HepG2 (cell line): ENCODE results near the gene KCNAB2. TPM values are rescaled to one million over a fixed set of nuclear protein-coding genes. Genes with fewer than 3 reads are reported as not detected.

ENCODE experiments used
- ATAC-seq: fragments of 200-7000 bp; cut with Tn5 transposase; 3 replicates; pipeline ENCODE4 v1.9.1; 2020; ENCODE audit warnings: mild to moderate bottlenecking, moderate library complexity
- BruUV-seq: library from RNA; stranded (reverse); fragments of 400-500 nt; replicated peaks from 2 replicates; lab custom pipeline; 2021; lab: Mats Ljungman, UMichigan
- CTCF ChIA-PET: fragments of 300-600 bp; formaldehyde crosslinking; extraction: SDS; loops from one replicate; lab custom pipeline; 2021; ENCODE audit warnings: low total read pairs, inconsistent platforms, low intra/inter-chr PET ratio; lab: Yijun Ruan, JAX
- POLR2A ChIA-PET: fragments of 350-600 bp; sonication (Branson Sonifier 250); formaldehyde crosslinking; loops from one replicate; lab custom pipeline; 2020; ENCODE audit warnings: antibody characterized with exemption, inconsistent platforms; lab: Yijun Ruan, JAX
- DNase-seq: peaks from one replicate; pipeline ENCODE4 v3.0.0-alpha.2; 2015; ENCODE audit warnings: low spot score
- FAIRE-seq: peaks from 3 replicates; lab custom pipeline; 2011; peaks lifted over from hg19 to GRCh38; lab: Jason Lieb, UNC
- H2AFZ ChIP-seq: one replicate; pipeline ENCODE4 v1.6.1; 2011; ENCODE audit warnings: low read length, inconsistent platforms
- H3K27ac ChIP-seq: fragments of 300-600 bp; 3 replicates; pipeline ENCODE4 v1.8.0; 2011; ENCODE audit warnings: mixed run types, mild to moderate bottlenecking, mixed read lengths, low read length, inconsistent platforms; ENCODE audit not compliant: insufficient read depth; ENCODE audit errors: extremely low read length
- H3K27me3 ChIP-seq, 2 experiments: fragments of 200-600 bp in 1 of 2; 2 replicates in 1 of 2; 3 replicates in 1 of 2; pipeline versions ENCODE4 v1.6.0 to v1.8.0; 2011; ENCODE audit warnings: low read length in 2 of 2, mild to moderate bottlenecking in 2 of 2, moderate library complexity in 2 of 2, inconsistent platforms in 1 of 2; ENCODE audit not compliant: insufficient read depth in 2 of 2, control insufficient read depth in 1 of 2
- H3K36me3 ChIP-seq, 2 experiments: fragments of 200-600 bp in 1 of 2; replicated peaks in 1 of 2; 2 replicates in 1 of 2; 3 replicates in 1 of 2; pipeline versions ENCODE4 v1.5.1 to v1.8.0; 2011; ENCODE audit warnings: low read length in 2 of 2, inconsistent platforms in 1 of 2; ENCODE audit not compliant: insufficient read depth in 2 of 2, control insufficient read depth in 1 of 2
- H3K4me1 ChIP-seq: 2 replicates; pipeline ENCODE4 v1.5.1; 2012; ENCODE audit warnings: low read length, inconsistent platforms; ENCODE audit not compliant: insufficient read depth
- H3K4me2 ChIP-seq: 2 replicates; pipeline ENCODE4 v1.6.0; 2011; ENCODE audit warnings: low read depth, low read length, inconsistent platforms
- H3K4me3 ChIP-seq, 3 experiments: fragments of 200-600 bp in 1 of 3; sonication (generic), shearing (Covaris generic) in 1 of 3; replicated peaks in 1 of 3; 2 replicates each; pipeline ENCODE4 v1.5.1; 2011 to 2016; ENCODE audit warnings: low read length in 3 of 3, inconsistent platforms in 2 of 3, low read depth in 2 of 3, mild to moderate bottlenecking in 2 of 3, control low read depth in 1 of 3, mixed read lengths in 1 of 3; ENCODE audit not compliant: insufficient read depth in 1 of 3
- H3K79me2 ChIP-seq: one replicate; pipeline ENCODE4 v1.6.1; 2011; ENCODE audit warnings: low read length, inconsistent platforms; ENCODE audit not compliant: insufficient read depth
- H3K9ac ChIP-seq: 2 replicates; pipeline ENCODE4 v1.6.0; 2011; ENCODE audit warnings: mild to moderate bottlenecking, low read depth, low read length, inconsistent platforms; ENCODE audit not compliant: insufficient read depth
- H3K9me3 ChIP-seq: 2 replicates; pipeline ENCODE4 v1.5.1; 2012; ENCODE audit warnings: mild to moderate bottlenecking, low read length
- H4K20me1 ChIP-seq: 2 replicates; pipeline ENCODE4 v1.6.0; 2011; ENCODE audit warnings: inconsistent platforms, mild to moderate bottlenecking, low read length, moderate library complexity; ENCODE audit not compliant: insufficient read depth
- MXD3 ChIP-seq: IDR thresholded peaks from 2 replicates; pipeline ENCODE4 v1.6.1; 2016; ENCODE audit warnings: mild to moderate bottlenecking, missing biosample characterization, missing genetic modification reagents
- NFE2L1 ChIP-seq: sonication (generic); formaldehyde crosslinking; IDR thresholded peaks from 2 replicates; pipeline ENCODE4 v1.4.0; 2020; ENCODE audit warnings: missing genetic modification reagents, mild to moderate bottlenecking, borderline replicate concordance
- POLR2A ChIP-seq, 2 experiments: IDR thresholded peaks; 2 replicates each; pipeline ENCODE4 v1.6.1; 2011; ENCODE audit warnings: low read depth in 2 of 2, low read length in 2 of 2, mild to moderate bottlenecking in 1 of 2, moderate library complexity in 1 of 2; ENCODE audit not compliant: insufficient read depth in 1 of 2
- SRSF1 ChIP-seq: fragments of 200-400 bp; formaldehyde crosslinking; optimal IDR thresholded peaks from 2 replicates; pipeline ENCODE3; 2017; ENCODE audit warnings: mild to moderate bottlenecking, low read depth, low read length, moderate library complexity
- TEAD3 ChIP-seq: optimal IDR thresholded peaks from 2 replicates; pipeline ENCODE3; 2016; ENCODE audit warnings: borderline replicate concordance
- U2AF1 ChIP-seq: fragments of 200-400 bp; formaldehyde crosslinking; optimal IDR thresholded peaks from 2 replicates; pipeline ENCODE3; 2017; ENCODE audit warnings: mild to moderate bottlenecking, low read depth, low read length
- ZNF33B ChIP-seq: sonication (generic); formaldehyde crosslinking; IDR thresholded peaks from 2 replicates; pipeline ENCODE4 v1.5.1; 2020; ENCODE audit warnings: mild to moderate bottlenecking, missing genetic modification reagents
- ZSCAN25 ChIP-seq: sonication (generic); formaldehyde crosslinking; IDR thresholded peaks from 2 replicates; pipeline ENCODE4 v1.8.0; 2022; ENCODE audit warnings: mild to moderate bottlenecking, missing genetic modification reagents
- WGBS: methylation state at CpG from one replicate; pipeline ENCODE4 v1.1.6; 2017; ENCODE audit warnings: low lambda C conversion rate; 5-methylcytosine and 5-hydroxymethylcytosine counted together
- in situ Hi-C: cut with HindIII; loops from 2 replicates; pipeline ENCODE4 v1.10.0; 2017; ENCODE audit warnings: low pct_unique_long_range_greater_than_20kb; ENCODE audit not compliant: extremely low pct_ligation_motif_present
- intact Hi-C: fragments of 100-400 bp; cut with micrococcal nuclease; formaldehyde crosslinking; loops from one replicate; pipeline ENCODE4 v1.10.0; 2022; ENCODE audit not compliant: unreplicated experiment
- polyA plus RNA-seq, 8 experiments: library from polyadenylated mRNA; depleted of rRNA in 3 of 8; stranded (reverse) in 7 of 8; unstranded in 1 of 8; fragments of >200 nt; fragmentation: Illumina TruSeq in 4 of 8; extraction: Trizol in 4 of 8; gene quantifications; 2 replicates each; pipeline versions ENCODE4 v1.2.1 to v1.2.3, GENCODE V29; 2011 to 2016; ENCODE audit warnings: low read depth in 4 of 8, missing spikeins in 1 of 8, mixed read lengths in 1 of 8; ENCODE audit not compliant: insufficient read depth in 1 of 8
- total RNA-seq, 5 experiments: library from RNA; depleted of rRNA; stranded (reverse); fragments of >200 nt; fragmentation: Illumina TruSeq; extraction: Trizol; gene quantifications; 2 replicates each; pipeline ENCODE4 v1.2.3, GENCODE V29; 2016; ENCODE audit warnings: low read depth in 1 of 5
- TF ChIP-seq, protein P1 (sequence below): IDR thresholded peaks from 2 replicates; pipeline ENCODE4 v1.6.1; 2016
- TF ChIP-seq, protein P2 (sequence below): IDR thresholded peaks from 2 replicates; pipeline ENCODE4 v1.6.1; 2016; ENCODE audit warnings: low read depth, missing genetic modification reagents, missing compliant biosample characterization

The KCNAB2 gene
- total and polyA plus RNA-seq, 2 of the 13 experiments (the other 11 are each of a cell fraction or from before 2014, with no cell fraction given) = 6.2 to 8.8 TPM

DNA sequence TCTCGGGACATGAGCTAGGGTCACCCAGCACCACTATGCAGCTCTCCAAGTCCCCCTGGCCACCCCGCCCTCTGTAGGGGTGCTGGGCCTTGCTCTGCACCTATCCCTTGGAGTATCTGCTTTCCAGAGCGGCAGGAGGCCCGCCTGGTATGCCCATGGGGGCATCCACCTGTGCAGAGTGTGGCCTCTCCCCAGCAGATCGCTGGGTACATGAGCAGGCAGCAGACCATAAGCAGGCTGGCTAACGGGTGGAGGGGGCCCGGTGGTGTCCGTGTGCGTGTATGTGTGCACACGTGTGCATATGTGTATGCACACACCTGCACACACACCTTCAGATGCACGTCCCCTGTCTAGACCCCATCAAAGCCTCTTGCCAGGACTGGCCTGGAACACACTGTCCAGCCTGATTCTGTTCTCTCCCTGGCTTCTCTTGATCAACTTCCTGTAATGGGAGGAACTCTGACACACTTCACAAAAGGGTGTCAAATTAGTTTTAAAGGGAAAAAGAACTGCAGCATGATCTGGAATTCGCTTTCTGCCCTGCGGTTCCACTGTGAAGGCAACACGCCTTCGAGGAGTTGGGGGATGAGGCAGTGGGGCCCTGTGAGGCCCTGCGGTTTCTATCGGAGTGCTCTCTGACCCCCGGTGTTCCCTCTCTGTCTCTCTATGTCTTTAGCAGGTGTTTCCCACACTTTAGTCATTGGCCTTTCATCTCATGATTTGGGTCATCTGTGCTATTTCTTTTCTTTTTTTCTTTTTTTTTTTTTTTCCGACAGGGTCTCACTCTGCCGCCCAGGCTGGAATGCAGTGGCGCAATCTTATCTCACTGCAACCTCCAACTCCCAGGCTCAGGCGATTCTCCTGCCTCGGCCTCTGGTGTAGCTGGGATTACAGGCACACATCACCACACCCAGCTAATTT, 36.3 kb upstream of the KCNAB2 start:
- DNase-seq = peak; percentile 48
- FAIRE-seq = peak; percentile 26
- no peaks in the 10 kb centered on the region for H3K79me2 ChIP-seq
- ChIA-PET CTCF (no interaction called here), POLR2A (interaction anchor here (1.0 kb wide), 1 partner anchor 16 kb away, joined by 4 read pairs; no protein-coding TSS in a partner anchor)
- WGBS = 11% methylated on average over 14 of the region's 23 CpGs
- no TSS peak for BruUV-seq
- peaks cover 24% of the 10 kb centered on the region for H3K4me1 ChIP-seq
- intact Hi-C loops (no loop called here), in situ Hi-C loops (no loop called here)
- H4K20me1 ChIP-seq = no peaks in the 10 kb centered on the region
- H3K4me3 ChIP-seq = no peak overlapping the region; a peak in 1 of 6 replicates
- H3K36me3 ChIP-seq = no peaks in the 10 kb centered on the region
- H3K4me2 ChIP-seq = peak overlapping the region; percentile 44
- H3K9me3 ChIP-seq = no peaks in the 10 kb centered on the region
- H3K27ac ChIP-seq = no peak overlapping the region
- H3K9ac ChIP-seq = no peak overlapping the region
- H3K27me3 ChIP-seq = no peaks in the 10 kb centered on the region
- no peak overlapping the region for H2AFZ ChIP-seq
- ATAC-seq = peak; percentile 55
- TF ChIP-seq POLR2A (IDR thresholded peaks at IDR 0.05; ENCODE audit: insufficient read depth in 1 of 2, low read depth in 2 of 2, low read length in 2 of 2) (no peak), NFE2L1 (CRISPR knock-in tag) (no peak), ZSCAN25 (CRISPR knock-in tag) (no peak), TEAD3 (peak; percentile 87), SRSF1 (no peak), MXD3 (CRISPR knock-in tag) (no peak), U2AF1 (no peak), ZNF33B (no peak)
- TF ChIP-seq, protein P1, sequence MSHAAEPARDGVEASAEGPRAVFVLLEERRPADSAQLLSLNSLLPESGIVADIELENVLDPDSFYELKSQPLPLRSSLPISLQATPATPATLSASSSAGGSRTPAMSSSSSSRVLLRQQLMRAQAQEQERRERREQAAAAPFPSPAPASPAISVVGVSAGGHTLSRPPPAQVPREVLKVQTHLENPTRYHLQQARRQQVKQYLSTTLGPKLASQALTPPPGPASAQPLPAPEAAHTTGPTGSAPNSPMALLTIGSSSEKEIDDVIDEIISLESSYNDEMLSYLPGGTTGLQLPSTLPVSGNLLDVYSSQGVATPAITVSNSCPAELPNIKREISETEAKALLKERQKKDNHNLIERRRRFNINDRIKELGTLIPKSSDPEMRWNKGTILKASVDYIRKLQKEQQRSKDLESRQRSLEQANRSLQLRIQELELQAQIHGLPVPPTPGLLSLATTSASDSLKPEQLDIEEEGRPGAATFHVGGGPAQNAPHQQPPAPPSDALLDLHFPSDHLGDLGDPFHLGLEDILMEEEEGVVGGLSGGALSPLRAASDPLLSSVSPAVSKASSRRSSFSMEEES (CRISPR knock-in tag) = no peak
- TF ChIP-seq, protein P2, sequence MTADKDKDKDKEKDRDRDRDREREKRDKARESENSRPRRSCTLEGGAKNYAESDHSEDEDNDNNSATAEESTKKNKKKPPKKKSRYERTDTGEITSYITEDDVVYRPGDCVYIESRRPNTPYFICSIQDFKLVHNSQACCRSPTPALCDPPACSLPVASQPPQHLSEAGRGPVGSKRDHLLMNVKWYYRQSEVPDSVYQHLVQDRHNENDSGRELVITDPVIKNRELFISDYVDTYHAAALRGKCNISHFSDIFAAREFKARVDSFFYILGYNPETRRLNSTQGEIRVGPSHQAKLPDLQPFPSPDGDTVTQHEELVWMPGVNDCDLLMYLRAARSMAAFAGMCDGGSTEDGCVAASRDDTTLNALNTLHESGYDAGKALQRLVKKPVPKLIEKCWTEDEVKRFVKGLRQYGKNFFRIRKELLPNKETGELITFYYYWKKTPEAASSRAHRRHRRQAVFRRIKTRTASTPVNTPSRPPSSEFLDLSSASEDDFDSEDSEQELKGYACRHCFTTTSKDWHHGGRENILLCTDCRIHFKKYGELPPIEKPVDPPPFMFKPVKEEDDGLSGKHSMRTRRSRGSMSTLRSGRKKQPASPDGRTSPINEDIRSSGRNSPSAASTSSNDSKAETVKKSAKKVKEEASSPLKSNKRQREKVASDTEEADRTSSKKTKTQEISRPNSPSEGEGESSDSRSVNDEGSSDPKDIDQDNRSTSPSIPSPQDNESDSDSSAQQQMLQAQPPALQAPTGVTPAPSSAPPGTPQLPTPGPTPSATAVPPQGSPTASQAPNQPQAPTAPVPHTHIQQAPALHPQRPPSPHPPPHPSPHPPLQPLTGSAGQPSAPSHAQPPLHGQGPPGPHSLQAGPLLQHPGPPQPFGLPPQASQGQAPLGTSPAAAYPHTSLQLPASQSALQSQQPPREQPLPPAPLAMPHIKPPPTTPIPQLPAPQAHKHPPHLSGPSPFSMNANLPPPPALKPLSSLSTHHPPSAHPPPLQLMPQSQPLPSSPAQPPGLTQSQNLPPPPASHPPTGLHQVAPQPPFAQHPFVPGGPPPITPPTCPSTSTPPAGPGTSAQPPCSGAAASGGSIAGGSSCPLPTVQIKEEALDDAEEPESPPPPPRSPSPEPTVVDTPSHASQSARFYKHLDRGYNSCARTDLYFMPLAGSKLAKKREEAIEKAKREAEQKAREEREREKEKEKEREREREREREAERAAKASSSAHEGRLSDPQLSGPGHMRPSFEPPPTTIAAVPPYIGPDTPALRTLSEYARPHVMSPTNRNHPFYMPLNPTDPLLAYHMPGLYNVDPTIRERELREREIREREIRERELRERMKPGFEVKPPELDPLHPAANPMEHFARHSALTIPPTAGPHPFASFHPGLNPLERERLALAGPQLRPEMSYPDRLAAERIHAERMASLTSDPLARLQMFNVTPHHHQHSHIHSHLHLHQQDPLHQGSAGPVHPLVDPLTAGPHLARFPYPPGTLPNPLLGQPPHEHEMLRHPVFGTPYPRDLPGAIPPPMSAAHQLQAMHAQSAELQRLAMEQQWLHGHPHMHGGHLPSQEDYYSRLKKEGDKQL (CRISPR knock-in tag) = no peak
